ENCODE measurements around the gene PEAK1.

PEAK1 gene

GRCh38 chr15:77064539-77065308 lies 355.2 kb downstream of the PEAK1 start:
- DNase-seq (ENCODE audit: low read depth, low spot score) = no peak

GRCh38 chr15:77064063-77064462 lies 355.8 kb downstream of the PEAK1 start:
- no peak for DNase-seq (ENCODE audit: low read depth, low spot score)

GRCh38 chr15:77063249-77063648 lies 356.7 kb downstream of the PEAK1 start:
- DNase-seq (ENCODE audit: low read depth, low spot score) = no peak

- DNase-seq (ENCODE audit: low read depth, low spot score) = no peak
Observed at GRCh38 chr15:77060546-77060945, 359.4 kb downstream of the PEAK1 start.

- DNase-seq (ENCODE audit: low read depth, low spot score) = no peak
Observed at GRCh38 chr15:77059786-77060361, 360.0 kb downstream of the PEAK1 start.

GRCh38 chr15:77058468-77058867 lies 361.4 kb downstream of the PEAK1 start:
- DNase-seq (ENCODE audit: low read depth, low spot score) = no peak

GRCh38 chr15:77057685-77058084 lies 362.2 kb downstream of the PEAK1 start:
- no peak for DNase-seq (ENCODE audit: low read depth, low spot score)

- DNase-seq (ENCODE audit: low read depth, low spot score) = no peak
Observed at GRCh38 chr15:77057072-77057471, 362.8 kb downstream of the PEAK1 start.

- DNase-seq (ENCODE audit: low read depth, low spot score) = no peak
Observed at GRCh38 chr15:77053709-77054108, 366.2 kb downstream of the PEAK1 start.

GRCh38 chr15:77052556-77052955 lies 367.3 kb downstream of the PEAK1 start:
- DNase-seq (ENCODE audit: low read depth, low spot score) = no peak

Data from activated CD4-positive, CD25-positive, alpha-beta regulatory T cell treated with anti-CD3 and anti-CD28 coated beads, Interleukin-2, amount 50 U/mL, for 16 hours (primary cell).